COLO668 (cell line): ENCODE results near the gene FAM32A.

Source experiments
- DNase-seq: peaks from one replicate; lab custom pipeline; 2025; ENCODE audit not compliant: unreplicated experiment; lab: John Stamatoyannopoulos, UW

Gene FAM32A

DNA sequence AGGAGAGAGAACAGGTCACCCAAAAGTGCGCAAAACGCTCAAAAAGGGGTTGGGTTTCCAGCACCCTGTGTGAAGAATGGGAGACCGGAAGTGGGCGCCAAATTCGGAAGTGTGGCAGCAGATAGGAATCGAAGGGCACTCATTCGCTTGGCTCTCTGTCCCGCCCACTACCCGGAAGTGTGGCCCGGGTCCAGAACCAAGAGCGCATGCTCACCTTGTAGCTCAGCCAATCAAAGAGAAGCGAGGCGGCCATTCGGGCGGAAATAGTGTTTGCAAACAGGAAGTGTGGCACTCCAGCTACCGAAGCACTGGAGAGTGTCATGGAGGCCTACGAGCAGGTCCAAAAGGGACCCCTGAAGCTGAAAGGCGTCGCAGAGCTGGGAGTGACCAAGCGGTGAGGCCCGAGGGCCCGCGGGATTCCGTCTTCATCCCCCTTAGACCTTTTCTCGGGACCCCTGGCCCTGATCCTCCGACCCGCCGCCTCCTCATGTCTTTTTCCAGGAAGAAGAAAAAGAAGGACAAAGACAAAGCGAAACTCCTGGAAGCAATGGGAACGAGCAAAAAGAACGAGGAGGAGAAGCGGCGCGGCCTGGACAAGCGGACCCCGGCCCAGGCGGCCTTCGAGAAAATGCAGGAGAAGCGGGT, at the start of gene FAM32A:
Gene FAM32A (plus strand): TSS at position 288 of the 645 bp plus-strand sequence. CDS start 33 bp downstream, at position 321.
- peak; percentile 97 for DNase-seq

DNA sequence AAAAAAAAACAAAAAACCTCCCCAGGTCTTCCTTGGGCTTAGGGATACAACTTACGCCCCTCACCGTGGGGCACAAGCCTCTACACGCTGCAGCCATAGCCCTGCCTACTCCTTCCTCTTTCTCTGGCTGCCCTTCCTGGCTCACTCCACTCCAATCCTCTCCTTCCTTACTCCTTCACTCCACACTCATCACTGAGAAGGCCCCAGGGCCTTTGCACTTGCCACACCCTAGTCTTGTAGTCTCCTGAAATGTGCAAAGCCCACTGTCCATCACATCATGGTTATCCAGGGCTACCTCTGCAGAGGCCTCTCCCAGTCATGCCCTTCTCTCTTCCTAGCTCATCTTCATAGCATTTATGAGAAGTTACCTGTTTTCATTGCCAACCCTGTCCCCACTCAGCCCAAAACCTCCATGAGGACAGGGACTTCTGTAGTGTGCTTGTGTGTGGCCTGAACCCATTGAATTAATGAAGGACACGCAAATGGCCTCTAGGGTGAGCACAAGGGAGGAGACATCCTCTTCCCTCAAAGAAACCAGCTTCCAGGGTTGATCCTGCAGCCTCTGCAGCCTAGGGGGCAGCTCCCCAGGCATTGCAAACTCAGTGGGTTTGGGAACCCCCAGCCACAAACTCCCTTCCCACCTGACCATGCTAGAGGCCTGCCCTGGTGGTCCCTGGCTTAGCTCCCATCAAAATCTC, 49.6 kb upstream of the FAM32A start:
- no peak for DNase-seq

DNA sequence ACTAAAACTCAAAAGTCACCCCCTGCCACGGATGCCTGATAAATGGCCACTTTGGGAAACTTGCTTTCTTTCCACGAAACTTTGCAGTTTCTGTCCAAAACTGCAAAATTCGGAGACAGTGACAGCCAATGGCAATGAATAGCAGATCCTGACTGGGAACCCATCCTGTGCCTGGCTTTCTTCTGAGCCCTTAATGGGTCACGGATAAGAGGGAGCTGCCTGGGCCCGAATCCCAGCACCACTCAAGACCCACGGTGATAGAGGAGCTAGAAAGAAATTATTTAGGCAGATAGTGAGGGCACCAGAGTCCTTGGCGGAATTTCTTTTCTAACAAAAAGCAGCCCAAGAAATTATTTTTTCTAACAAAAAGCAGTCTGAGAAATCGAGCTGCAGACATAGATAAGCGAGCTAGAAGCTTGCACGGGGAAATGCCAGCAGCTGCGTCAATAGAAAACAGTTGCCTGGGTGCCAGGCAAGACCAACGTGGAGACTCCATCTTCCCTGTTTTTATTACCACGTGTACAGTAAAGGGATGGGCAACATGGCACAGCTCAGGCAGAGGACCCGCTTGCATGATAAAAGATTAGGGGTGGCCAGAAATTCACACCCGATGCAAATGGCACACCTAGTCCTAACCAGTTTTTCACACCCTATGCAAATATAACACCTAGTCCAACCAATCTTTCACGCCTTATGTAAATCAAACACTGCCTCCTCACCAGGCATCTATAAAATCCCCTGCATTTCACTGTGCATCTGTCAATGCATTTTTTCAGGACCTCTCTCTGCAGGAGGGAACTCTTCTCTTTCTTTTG, 48.8 kb upstream of the FAM32A start:
- peak; percentile 25 for DNase-seq

DNA sequence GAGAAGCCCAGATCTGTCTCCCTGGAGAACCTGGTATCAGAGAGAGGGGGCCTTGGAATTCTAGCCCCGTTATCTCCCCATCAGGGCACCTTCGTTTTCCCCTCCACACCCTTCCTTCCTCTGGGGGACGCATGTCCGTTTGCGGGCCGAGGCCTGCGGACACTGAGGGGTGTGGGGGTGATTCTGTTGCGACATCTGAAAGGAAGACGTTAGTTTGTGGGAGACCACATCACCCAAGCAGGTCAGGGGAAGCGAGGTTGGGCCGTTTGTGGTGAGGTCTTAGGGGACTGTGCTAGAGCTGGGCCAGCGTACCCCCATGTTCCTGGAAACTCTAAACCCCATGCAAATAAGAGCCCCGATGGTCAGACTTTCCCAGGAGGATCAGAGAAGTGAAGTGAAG, 45.5 kb upstream of the FAM32A start:
- DNase-seq, result no peak

DNA sequence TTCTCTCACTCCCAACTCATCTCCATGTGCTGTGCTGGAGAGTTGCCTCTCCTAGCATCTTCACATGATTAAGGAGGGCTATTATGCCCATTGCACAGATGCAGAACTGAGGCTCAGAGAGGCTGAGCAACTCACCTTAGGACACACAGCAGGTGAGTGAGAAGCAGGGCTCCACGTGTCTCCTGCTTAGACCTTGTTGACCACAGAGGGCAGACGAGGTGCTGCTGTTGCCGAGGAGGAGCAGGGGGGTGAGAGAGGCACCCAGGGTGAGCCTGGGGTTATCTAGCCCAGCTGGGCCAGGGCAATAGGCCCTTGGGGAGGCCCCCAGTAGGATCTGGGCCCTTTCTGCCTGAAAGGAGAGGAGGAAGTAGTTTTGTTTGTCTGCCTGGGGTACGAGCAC, 44.2 kb upstream of the FAM32A start:
- DNase-seq, result no peak

DNA sequence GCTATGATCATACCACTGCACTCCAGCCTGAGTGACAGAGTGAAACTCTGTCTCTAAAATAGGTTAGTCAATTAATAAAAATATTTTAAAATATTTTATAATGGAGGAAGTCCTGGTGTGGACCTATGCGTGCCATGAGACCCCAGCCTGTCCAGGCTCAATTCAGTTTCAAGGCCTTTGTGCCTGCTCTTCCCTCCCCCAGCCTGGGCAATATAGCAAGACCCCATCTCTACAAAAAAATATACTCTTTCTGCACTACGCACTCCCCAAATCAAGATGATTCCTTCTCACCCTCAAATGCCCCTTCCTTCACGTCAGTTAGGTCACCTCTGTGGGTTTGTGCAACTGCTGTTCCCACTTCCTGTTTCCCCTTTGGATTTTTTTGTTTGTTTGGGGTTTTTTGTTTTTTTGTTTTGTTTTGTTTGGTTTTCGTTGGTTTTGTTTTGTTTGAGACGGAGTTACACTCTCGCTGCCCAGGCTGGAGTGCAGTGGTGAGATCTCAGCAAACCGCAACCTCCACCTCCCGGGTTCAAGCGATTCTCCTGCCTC, 43.1 kb upstream of the FAM32A start:
- no peak for DNase-seq

DNA sequence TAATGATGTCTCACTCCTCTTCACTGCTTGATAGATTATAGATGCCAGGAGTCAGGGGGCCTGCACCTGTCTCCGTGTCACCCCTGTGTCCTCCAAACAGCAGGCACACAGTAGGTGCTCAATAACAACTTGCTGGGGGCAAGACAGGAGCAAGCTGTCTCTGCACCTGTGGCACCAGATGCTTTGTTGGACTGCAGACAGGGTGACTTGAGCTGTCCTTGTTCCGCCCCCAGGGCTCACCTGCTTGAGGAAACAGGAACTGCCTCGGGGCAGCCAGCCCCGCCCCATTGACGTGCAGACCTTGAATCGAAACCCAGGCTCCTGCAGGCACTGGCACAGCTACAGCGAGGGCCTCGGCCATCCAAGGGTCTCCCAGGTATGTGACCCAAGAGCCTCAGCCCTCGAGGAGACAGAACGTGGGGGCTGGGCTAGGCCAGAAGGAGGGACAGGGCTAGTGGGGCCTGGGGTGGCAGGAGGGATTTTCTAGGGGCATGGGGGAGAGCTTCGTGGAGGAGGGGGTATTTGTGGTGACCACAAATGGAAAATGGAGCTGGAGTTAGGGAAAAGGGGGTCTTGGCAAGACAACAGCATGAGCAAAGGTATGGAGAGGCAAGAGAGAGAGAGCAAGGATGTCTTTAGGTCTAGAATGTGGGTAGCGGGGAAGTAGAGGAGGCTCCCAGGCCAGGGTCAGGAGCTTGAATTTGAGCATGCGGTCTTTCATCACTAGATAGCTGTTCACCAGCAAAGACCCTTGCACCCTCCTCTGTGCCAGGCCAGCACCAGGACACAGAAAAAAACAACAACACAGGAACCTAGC, 41.6 kb upstream of the FAM32A start, which contains the start of gene HSH2D:
Gene HSH2D (plus strand): TSS at position 287 of the 817 bp plus-strand sequence. CDS start 5,066 bp downstream, outside the sequence.
- peak; percentile 94 for DNase-seq

DNA sequence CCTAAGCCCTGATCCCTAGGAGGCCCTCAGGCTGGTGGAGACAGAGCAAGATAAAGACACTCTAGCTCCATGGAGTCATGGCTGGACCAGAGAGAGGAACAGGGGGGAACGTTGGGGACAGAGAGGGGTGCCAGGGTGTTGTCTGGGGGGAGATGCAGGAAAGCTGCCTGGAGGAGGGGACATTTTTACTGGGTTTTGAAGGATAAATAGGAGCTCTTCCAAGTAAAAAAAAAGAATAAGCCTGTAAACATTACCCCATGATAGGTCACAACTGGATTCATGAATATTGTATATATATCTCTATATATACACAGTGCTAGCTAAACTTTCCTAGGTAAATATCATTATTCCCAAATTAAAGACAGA, 41.0 kb upstream of the FAM32A start:
- no peak for DNase-seq

DNA sequence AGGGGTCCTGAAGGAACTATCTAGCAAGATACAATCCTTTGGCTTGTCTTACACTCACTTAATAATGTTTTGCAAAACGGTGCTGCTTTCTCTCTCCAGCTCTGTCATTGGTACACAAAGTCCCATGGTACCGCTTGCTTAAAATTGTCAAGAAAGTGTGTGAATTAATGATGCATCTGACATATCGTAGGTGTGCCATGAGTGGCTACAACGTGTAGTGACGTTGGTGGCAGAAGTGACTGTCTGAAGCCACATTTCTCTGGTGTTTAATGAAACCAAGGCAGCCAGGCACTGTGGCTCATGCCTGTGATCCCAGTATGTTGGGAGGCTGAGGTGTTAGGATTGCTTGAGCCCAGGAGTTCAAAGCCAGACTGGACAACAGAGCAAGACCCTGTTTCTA, 39.1 kb upstream of the FAM32A start:
- DNase-seq, result no peak

DNA sequence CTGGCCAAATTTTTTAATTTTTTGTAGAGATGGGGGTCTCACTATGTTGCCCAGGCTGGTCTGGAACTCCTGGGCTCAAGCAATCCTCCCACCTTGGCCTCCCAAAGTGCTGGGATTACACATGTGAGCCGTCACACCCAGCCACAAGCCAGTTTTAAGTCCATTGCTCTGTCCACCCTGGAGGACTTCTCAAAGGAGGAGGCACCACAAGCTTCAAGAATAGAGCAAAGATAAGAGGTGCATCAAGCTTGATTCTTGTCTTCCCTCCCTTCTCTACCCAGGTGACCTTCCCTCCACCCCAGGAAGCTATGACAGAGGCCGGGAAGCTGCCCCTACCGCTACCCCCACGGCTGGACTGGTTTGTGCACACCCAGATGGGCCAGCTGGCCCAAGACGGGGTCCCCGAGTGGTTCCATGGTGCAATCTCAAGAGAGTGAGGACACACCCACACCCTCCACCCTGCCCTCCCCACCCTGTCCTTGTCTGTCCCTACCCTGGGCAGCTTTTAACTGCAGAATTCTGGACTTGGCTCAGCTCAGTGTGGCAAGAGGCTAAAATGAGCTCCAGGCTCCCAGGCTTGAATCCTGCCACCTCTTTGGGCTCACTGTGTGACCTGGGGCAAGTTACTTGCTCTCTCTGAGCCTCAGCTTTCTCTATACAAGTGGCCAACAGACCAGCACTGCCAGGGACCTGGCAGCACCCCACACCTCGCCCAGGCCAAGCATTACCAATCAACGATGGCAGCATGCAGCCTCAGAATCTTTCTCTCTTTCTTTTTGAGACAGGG, 36.6 kb upstream of the FAM32A start:
- no peak for DNase-seq

DNA sequence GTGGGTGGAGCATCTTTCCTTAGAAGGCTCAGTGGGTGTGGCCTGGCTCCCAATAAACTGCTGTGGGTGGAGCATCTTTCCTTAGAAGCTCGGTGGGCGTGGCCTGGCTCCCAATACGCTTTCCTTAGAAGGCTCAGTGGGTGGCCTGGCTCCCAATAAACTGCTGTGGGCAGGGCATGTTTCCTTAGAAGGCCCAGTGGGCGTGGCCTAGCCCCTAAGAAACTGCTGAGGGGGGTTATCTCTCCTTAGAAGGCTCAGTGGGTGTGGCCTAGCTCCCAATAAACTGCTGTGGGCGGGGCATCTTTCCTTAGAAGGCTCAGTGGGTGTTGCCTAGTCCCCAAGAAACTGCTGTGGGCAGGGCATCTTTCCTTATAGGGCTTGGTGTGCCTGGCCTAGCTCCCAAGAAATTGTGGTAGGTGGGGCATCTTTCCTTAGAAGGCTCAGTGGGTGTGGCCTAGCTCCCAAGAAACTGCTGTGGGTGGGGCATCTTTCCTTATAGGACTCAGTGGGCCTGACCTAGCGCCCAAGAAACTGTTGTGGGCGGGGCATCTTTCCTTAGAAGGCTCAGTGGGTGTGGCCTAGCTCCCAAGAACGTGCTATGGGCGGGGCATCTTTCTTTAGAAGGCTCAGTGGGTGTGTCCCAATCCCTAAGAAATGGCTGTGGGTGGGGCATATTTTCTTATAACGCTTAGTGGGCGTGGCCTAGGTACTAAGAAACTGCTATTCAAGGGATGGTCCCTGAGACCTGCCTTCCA, 31.5 kb upstream of the FAM32A start:
- DNase-seq, result peak; percentile 15

DNA sequence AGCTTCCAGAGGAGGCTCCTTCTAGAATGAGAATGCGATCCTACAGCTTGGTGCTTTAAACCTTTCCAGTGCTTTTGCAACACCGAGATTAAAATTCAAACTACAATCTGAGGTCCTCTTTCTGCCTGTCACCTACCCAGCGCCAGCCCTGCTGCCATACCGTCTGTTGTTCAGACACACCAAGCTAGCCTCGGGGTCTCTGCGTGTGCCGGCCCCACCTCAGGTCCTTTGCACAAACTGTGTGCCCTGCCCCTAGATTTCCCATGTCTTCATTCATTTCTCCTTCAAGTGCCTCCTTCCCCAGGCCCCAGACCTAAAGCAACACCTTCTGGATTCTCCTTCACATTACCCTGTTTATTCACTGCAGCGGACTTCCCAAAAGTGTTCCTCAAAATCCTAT, 30.7 kb upstream of the FAM32A start:
- DNase-seq, result no peak

DNA sequence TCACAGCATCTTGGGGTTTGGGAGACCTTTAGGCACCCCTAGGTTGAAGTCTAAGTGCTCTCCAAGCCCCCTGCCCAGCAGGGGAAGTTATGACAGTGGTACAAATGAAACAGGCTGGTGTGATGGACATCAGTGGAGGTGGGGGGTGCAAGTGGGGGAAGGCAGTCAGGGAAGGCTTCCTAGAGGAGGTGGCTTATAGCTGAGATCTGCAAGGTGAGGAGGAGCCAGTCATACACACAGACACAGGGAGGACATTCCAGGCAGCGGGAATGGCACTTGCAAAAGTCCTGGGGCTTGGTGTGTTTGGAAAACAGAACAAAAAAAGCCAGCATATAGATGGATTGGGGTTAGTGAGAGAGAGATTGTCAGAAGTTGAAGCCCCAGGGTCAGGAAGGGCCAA, 30.1 kb upstream of the FAM32A start:
- DNase-seq, result no peak

DNA sequence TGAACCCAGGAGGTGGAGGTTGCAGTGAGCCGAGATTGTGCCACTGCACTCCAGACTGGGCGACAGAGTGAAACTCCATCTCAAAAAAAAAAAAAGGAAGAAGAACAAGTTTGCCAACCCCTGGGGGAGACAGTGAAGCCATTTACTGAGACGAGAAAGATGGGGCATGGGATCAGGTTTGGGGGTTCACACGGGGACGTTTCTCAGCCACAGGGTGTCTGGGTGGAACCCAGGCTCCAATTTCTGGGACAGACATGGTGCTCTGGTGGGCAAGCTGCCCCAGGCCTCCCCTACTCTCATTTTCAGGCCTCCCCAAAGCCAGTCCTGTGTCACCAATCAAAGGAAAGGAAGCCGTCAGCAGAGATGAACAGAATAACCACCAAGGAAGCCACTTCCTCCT, 28.3 kb upstream of the FAM32A start:
- DNase-seq, result no peak

DNA sequence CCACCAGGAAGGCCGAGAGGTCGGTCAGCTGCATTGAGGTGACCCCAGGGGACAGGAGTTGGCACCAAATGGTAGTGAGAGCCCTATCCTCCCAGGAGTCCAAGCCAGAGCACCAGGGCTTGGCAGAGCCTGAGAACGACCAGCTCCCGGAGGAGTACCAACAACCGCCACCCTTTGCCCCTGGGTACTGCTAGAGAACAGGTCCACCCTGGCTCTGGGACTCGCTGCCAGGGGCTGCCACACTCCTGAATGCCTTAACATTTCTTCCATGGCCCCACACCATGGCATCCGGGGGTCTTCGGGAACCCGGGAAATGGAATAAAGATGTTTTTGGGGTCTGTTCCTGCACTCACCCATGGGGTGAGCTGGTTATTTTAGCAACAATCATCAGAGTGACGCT, 27.6 kb upstream of the FAM32A start:
- DNase-seq, result no peak

DNA sequence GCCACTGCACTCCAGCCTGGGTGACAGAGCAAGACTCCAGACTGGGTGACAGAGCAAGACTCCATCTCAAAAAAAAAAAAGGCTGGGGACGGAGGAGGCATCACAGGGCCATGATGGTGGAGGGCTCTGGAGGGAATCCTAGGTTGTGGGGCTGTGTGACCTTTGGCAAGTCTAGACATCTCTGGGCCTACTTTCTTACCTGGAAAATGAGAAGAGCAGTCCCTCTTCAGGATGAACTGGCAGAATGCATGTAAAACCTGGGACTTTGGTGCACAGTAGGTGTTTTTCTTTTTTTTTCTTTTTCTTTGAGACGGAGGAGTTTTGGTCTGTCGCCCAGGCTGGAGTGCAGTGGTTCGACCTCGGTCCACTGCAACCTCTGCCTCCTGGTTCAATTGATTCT, 25.6 kb upstream of the FAM32A start:
- no peak for DNase-seq

DNA sequence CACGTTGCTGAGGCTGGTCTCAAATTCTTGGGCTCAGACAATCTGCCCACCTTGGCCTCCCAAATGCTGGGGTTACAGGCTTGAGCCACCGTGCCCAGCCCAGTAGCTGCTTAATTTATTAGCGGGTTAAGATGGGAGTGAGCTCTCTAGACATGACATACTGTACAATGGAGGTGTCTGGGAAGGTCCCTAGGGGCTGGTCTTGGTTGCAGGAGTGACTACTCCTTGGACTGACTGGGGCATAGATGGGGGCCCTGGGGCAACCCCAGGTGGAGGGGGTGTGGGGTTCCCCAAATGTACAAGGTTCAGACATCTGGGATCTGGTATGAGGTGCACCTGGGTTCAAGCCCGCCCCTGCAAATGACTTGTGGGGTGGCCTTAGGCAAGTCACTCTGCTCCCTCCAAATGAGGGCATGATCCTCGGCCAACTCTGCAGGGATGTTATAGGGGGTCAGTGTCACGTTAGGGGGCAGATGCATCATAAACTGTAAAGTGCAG, 24.7 kb upstream of the FAM32A start:
- DNase-seq, result no peak

DNA sequence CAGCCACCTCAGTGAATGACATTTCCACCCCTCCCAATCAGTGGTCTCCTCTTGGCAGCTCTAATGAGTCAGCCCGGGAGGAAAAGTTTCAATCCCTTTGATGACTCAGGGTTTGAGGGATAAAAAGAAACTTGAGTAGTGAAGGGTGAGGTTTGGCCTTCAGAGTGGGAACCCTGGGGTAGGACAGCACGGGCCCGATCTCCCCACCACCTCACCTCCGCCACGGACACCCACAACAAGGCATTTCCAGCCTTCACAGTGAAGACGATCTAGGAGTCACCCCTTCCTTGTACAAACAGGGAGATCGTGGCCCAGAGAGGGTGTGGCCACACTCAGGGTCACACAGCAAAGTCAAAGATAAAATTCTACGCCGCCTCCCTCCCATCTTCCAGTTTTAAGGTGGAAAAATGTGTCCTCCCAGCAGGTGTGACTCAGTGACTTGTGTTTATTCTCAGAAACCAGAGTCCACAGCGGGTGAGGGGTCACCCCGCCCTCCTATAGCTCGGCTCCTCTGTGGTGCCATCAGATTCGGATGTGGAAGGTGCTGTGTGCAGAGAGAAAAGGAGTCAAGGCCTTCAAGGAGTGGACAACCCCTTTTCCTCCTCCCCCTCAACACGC, 24.2 kb upstream of the FAM32A start:
- no peak for DNase-seq

DNA sequence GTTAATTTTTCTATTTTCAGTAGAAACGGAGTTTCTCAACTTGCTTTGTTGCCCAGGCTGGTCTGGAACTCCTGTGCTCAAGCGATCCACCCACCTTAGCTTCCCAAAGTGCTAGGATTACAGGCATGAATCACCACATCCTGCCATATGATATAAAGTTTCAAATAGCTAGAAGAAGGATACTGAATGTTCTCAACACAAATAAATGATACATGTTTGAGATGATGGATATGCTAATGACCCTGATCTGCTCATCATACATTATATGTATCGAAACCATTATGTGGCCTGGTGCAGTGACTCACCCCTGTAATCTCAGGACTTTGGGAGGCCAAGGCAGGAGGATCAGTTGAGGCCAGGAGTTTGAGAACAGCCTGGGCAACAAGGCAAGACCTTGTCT, 23.4 kb upstream of the FAM32A start:
- no peak for DNase-seq
